GM18499 (cell line): Measurements from ENCODE around the gene MSX2.

Experiments used
- ATAC-seq: cut with Tn5 transposase; IDR thresholded peaks from one replicate; pipeline ENCODE4 v1.9.1; 2021; ENCODE audit warnings: moderate number of reproducible peaks; ENCODE audit not compliant: insufficient read depth, unreplicated experiment

The MSX2 gene

GRCh38 chr5:174724484-174725260, at the start of gene MSX2:
Gene MSX2, plus strand, starts transcription at chr5:174724582. Its CDS starts 78 bp downstream, at chr5:174724660.
- no peak for ATAC-seq

- no peak for ATAC-seq
Observed at GRCh38 chr5:174675110-174675509, 49.3 kb upstream of the MSX2 start.

- no peak for ATAC-seq
Observed at GRCh38 chr5:174675916-174676315, 48.5 kb upstream of the MSX2 start.

GRCh38 chr5:174678107-174678506, 46.3 kb upstream of the MSX2 start:
- no peak for ATAC-seq

- ATAC-seq: no peak
Observed at GRCh38 chr5:174680901-174681565, 43.3 kb upstream of the MSX2 start.

- no peak for ATAC-seq
Observed at GRCh38 chr5:174687503-174687902, 36.9 kb upstream of the MSX2 start.

GRCh38 chr5:174688441-174689354, 35.7 kb upstream of the MSX2 start:
- ATAC-seq: no peak

GRCh38 chr5:174690271-174690670, 34.1 kb upstream of the MSX2 start:
- ATAC-seq: no peak

- ATAC-seq: no peak
Observed at GRCh38 chr5:174692381-174692780, 32.0 kb upstream of the MSX2 start.

GRCh38 chr5:174692982-174693422, 31.4 kb upstream of the MSX2 start:
- no peak for ATAC-seq

- ATAC-seq: no peak
Observed at GRCh38 chr5:174693697-174694385, 30.5 kb upstream of the MSX2 start.

- no peak for ATAC-seq
Observed at GRCh38 chr5:174694611-174695010, 29.8 kb upstream of the MSX2 start.

- no peak for ATAC-seq
Observed at GRCh38 chr5:174698156-174698555, 26.2 kb upstream of the MSX2 start.

GRCh38 chr5:174699131-174699530, 25.3 kb upstream of the MSX2 start:
- ATAC-seq: no peak

GRCh38 chr5:174706997-174707572, 17.3 kb upstream of the MSX2 start:
- no peak for ATAC-seq

GRCh38 chr5:174707671-174708070, 16.7 kb upstream of the MSX2 start:
- ATAC-seq: no peak

GRCh38 chr5:174708476-174709207, 15.7 kb upstream of the MSX2 start:
- no peak for ATAC-seq

- ATAC-seq: no peak
Observed at GRCh38 chr5:174714751-174715150, 9.6 kb upstream of the MSX2 start.

GRCh38 chr5:174715804-174716203, 8.6 kb upstream of the MSX2 start:
- ATAC-seq: no peak
